ENCODE data around the gene GTPBP4. TPM values are rescaled to one million over a fixed set of nuclear protein-coding genes. Genes with fewer than 3 reads are reported as not detected.

Gene GTPBP4
- total and polyA plus RNA-seq, 2 donors from 2014 or later: 18.9 to 37.1 TPM

- Histone ChIP-seq H3K9me3 (ENCODE audit: control insufficient read depth in 2 of 3, insufficient read depth in 1 of 3, low read length in 3 of 3) (no peaks in the 10 kb centered on the region), H3K9ac (ENCODE audit: low read length in 3 of 3) (peak overlapping the region; percentile 49 to 82 (median 67)), H3K27me3 (ENCODE audit: control insufficient read depth, insufficient read depth, low read length) (no peaks in the 10 kb centered on the region), H3K4me3 (ENCODE audit: low read length in 3 of 3) (peak overlapping the region; percentile 79 to 98 (median 86)), H3K4me1 (ENCODE audit: control insufficient read depth in 2 of 3, insufficient read depth in 2 of 3, low read depth in 1 of 3, low read length in 3 of 3) (peaks cover 0 to 23% (median 11%) of the 10 kb centered on the region in 3 donors), H3K36me3 (ENCODE audit: control insufficient read depth in 2 of 3, insufficient read depth in 3 of 3, low read length in 3 of 3) (peaks cover 0 to 5% (median 5%) of the 10 kb centered on the region in 3 donors), H3K27ac (ENCODE audit: low read depth in 2 of 2, low read length in 2 of 2) (peak overlapping the region; percentile 97 to 98)
- FAIRE-seq: no peak
- intact Hi-C loops (cut with DNase I): no loop called here
- TF ChIP-seq, protein P1, sequence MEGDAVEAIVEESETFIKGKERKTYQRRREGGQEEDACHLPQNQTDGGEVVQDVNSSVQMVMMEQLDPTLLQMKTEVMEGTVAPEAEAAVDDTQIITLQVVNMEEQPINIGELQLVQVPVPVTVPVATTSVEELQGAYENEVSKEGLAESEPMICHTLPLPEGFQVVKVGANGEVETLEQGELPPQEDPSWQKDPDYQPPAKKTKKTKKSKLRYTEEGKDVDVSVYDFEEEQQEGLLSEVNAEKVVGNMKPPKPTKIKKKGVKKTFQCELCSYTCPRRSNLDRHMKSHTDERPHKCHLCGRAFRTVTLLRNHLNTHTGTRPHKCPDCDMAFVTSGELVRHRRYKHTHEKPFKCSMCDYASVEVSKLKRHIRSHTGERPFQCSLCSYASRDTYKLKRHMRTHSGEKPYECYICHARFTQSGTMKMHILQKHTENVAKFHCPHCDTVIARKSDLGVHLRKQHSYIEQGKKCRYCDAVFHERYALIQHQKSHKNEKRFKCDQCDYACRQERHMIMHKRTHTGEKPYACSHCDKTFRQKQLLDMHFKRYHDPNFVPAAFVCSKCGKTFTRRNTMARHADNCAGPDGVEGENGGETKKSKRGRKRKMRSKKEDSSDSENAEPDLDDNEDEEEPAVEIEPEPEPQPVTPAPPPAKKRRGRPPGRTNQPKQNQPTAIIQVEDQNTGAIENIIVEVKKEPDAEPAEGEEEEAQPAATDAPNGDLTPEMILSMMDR (IDR thresholded peaks at IDR 0.05; ENCODE audit: borderline replicate concordance, extremely low read depth, insufficient read depth): no peak
- DNase-seq: peak in 1 of 5 donors; percentile 20
These were observed 68.9 kb downstream of the GTPBP4 start for GRCh38 chr10:1057106-1057657.

DNA sequence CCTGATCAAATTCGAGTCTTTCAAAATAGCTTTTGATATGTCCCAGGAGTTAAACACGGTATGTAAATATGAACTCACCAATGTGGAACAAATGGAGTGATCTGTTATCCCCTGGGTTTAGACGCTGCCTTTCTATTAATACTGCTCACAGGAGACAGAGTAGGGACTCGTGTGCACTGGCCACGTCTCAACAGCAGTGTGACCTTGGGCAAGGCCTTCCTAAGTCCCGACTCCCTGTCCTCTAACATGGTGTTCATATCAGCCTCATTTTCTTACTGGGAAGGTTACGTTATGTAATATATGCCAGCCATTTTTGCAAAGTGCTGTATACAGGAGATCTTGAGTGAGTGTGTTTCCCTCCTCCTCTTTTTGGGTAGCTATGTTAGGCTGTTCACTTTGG lies 69.8 kb downstream of the GTPBP4 start:
- H3K9ac ChIP-seq (ENCODE audit: low read length in 3 of 3): no peak overlapping the region
- FAIRE-seq: no peak
- DNase-seq: no peak
- no peaks in the 10 kb centered on the region for H3K27me3 ChIP-seq (ENCODE audit: control insufficient read depth, insufficient read depth, low read length)
- H3K4me3 ChIP-seq (ENCODE audit: low read length in 3 of 3): peak overlapping the region in 2 of 3 donors; percentile 86 to 98
- H3K36me3 ChIP-seq (ENCODE audit: control insufficient read depth in 2 of 3, insufficient read depth in 3 of 3, low read length in 3 of 3): no peaks in the 10 kb centered on the region
- H3K27ac ChIP-seq (ENCODE audit: low read depth in 2 of 2, low read length in 2 of 2): peak overlapping the region in 1 of 2 donors; percentile 4
- TF ChIP-seq, protein P1 (IDR thresholded peaks at IDR 0.05; ENCODE audit: borderline replicate concordance, extremely low read depth, insufficient read depth): no peak
- H3K9me3 ChIP-seq (ENCODE audit: control insufficient read depth in 2 of 3, insufficient read depth in 1 of 3, low read length in 3 of 3): no peaks in the 10 kb centered on the region
- H3K4me1 ChIP-seq (ENCODE audit: control insufficient read depth in 2 of 3, insufficient read depth in 2 of 3, low read depth in 1 of 3, low read length in 3 of 3): peaks cover 0 to 23% (median 11%) of the 10 kb centered on the region in 3 donors
- intact Hi-C loops (cut with DNase I): no loop called here

DNA sequence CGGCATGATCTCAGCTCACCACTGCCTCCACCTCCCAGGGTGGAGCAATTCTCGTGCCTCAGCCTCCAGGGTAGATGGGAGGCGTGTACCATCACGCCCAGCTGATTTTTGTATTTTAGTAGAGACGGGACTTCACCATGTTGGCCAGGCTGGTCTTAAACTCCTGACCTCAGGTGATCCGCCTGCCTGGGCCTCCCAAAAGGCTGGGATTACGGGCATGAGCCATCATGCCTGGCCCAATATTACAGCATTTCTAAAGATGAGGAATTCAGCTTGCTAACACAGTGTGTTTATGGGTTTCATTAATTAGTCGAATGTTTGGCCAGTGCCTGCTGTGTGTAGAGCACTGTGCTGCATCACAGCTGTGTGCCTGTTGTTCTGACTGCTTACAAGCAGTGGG lies 71.7 kb downstream of the GTPBP4 start:
- H3K36me3 ChIP-seq (ENCODE audit: control insufficient read depth in 2 of 3, insufficient read depth in 3 of 3, low read length in 3 of 3): peaks cover 0 to 3% (median 0%) of the 10 kb centered on the region in 3 donors
- DNase-seq (no peak), FAIRE-seq (no peak)
- intact Hi-C loops (cut with DNase I): no loop called here
- no peaks in the 10 kb centered on the region for H3K27me3 ChIP-seq (ENCODE audit: control insufficient read depth, insufficient read depth, low read length)
- H3K27ac ChIP-seq (ENCODE audit: low read depth in 2 of 2, low read length in 2 of 2): no peak overlapping the region
- H3K9ac ChIP-seq (ENCODE audit: low read length in 3 of 3): no peak overlapping the region
- H3K4me3 ChIP-seq (ENCODE audit: low read length in 3 of 3): no peak overlapping the region
- TF ChIP-seq, protein P1 (IDR thresholded peaks at IDR 0.05; ENCODE audit: borderline replicate concordance, extremely low read depth, insufficient read depth): no peak
- peaks cover 0 to 17% (median 5%) of the 10 kb centered on the region in 3 donors for H3K4me1 ChIP-seq (ENCODE audit: control insufficient read depth in 2 of 3, insufficient read depth in 2 of 3, low read depth in 1 of 3, low read length in 3 of 3)
- H3K9me3 ChIP-seq (ENCODE audit: control insufficient read depth in 2 of 3, insufficient read depth in 1 of 3, low read length in 3 of 3): no peaks in the 10 kb centered on the region
